ENCODE measurements around the gene MAGEB1.

- TF ChIP-seq CTCF (IDR thresholded peaks at IDR 0.05) (no peak), SIN3A (IDR thresholded peaks at IDR 0.05; ENCODE audit: borderline replicate concordance, insufficient read depth, low read depth, low read length) (no peak)
Measured at GRCh38 chrX:30217465-30217864, 29.5 kb upstream of the MAGEB1 start.

Data from Panc1 (cell line).